Endometrium (tissue), 2 donors: ENCODE results near the gene SEMA4D.

Source experiments
- FAIRE-seq: peaks from 2 replicates; lab custom pipeline; 2012; peaks lifted over from hg19 to GRCh38; lab: Jason Lieb, UNC
- donor health status: control.
- donor health status: control.

The SEMA4D gene

DNA sequence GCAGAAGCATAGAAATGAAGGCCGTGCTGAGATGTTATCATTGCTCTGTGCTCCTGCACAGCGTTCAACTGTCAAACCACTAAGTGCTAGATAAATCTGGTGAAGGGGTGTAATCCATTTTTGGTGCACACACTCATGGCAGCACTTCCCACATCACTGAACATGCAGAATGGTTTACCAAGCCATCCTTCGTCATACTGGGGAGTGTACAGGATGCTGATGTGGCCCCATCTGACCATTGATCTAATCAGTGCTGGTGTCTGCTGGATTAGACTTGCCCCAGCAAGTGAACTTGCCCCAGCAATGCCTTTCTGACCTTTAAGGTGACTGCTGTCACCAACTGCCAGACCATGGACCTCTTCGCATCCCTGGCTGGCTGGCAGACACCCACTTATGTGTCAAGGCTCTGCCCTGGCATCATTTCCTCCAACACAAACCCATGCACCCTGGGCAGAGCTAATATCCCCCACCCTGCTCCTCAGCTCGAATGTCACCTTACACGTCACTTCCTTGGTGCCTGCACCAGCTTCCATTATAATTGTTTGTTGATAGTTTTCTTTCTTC, 4.2 kb upstream of the SEMA4D start:
- FAIRE-seq: no peak

DNA sequence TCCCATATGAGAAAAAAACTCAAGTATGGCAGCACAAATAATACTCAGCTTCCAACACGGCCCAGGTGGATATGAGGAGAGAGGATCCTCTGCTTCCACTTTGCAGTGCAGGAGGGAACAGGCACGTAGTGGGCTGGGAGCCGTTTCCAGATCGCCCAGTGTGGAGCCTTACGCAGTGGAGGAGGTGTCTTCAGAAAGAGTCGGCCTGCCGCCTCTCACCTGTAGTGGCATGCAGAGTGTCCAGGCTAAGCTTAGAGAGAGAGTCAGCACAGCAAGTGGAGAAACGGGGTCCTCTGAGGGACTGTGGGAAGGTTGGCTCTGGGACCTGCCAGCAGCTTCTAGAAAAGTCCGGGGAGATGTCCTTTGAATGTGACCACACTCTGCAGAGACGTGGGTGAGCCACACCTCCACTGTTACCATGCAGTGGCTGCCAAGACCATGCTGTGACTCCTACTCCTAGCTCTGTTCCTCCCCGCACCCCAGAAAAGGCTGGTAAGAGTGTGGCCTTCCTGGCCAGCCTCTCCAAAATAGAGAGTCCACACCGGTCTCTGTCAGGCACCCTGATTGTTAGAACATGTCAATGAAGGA, 3.5 kb upstream of the SEMA4D start:
- no peak for FAIRE-seq

DNA sequence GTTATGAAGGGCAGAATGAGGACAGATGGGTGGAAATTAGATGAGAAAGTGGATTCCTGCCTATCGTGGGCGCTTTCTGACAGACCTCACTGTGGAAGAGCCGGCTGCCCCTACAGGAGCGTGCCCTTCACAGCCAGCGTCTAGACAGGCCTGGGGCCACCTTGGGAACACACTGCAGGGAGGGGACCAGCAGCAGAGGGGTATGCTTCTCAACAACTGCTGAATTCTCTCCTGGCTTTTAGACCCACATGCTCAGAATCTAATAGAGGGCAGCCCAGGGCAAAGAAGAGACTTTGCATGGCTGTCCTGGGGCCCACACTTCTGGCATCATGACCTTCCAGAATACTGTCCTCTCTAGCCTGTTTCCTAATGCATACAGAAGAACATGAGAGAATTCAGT, 2.1 kb upstream of the SEMA4D start:
- no peak for FAIRE-seq

DNA sequence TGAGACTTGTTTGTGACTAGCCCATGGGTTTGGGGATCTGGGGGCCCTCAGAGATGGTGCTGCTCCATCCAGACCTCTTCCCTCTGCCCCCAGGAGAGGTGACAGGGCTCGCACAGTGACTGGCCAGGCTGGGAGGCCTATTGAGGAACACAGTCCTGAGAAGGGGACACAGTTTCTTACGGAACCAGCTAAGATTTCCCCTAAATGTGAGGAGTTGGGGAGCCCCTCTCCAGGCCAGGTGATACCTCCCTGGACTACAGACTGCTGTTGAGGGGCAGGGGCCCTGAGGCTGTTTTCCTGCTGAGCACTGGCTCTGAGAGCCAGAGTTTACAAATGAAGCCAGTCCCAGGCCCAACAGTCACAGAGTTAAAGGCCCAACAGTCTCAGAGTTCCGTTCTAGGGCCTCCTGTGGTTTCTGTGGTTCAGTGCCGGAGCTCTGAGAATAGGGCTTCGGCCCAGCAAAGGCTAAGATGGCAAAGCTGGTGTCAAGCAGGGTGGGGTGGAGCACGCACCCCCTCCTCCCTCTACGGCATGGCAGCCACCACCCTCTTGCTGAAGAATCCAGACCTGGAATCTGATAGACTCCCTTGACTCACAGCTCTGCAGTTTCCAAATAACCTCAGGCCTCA, 1.1 kb upstream of the SEMA4D start:
- FAIRE-seq: no peak

DNA sequence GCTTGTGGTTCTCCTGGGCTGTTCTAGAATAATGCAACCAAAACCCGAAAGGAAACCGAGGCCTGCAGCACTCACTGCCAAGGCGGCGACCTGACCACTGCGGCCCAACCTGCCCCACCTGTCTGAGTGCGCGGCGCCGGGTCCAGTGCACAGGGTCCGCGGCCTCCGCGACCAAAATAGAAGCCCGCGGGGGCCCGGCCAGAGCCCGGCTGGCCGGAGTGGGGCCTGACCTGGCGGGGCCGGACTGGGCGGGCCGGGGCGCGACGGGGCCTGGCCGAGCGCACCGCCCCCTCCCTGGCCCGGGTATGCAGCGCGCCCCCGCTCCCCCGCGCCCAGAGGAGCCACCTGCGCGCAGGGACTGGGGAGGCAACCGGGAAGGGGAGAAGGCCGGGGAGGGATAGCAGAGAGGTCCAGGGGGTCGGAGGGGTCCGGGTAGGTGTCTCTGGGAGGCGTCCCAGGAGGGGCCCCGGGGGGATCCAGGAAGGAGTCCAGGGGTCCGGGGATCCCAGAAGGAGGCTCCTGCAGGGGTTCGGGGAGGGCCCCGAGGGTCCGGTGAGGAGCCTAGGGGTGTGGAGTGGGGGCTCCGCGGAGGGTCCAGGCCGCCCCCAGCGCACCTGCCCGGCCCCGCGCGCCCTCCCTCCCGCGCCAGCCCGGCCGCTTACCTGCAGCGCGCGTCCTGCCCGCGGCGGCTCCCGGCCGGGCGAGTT, 503 bp downstream of the SEMA4D start:
- no peak for FAIRE-seq

DNA sequence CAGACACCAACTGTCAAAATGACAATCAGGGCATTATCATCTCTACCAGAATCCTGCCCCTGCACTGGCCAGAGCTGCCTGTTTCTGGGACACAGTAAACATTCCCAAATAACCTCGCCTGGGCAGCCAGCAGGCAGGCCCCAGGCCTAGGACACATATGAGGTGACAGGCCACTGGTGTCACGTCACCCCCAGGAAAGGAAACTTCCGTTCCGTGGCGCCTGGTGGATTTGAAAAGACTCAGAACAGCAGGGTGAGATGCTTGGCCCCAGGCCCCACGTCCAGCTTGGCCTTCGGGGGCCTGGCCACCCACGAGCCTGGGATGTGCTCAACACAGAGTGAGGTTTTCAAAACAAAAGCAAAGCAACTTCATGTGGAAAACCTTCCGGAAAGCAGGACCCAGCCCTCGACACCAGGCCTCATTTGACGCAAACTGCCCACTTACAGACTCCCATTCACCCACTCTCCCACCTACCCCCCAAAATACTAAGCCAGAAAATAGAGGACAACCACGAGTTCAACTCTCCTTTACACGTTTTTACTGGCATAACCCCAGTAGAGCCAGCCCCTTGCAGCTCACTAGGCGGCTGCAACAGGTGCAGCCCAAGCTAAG, 1.2 kb downstream of the SEMA4D start:
- FAIRE-seq: no peak

DNA sequence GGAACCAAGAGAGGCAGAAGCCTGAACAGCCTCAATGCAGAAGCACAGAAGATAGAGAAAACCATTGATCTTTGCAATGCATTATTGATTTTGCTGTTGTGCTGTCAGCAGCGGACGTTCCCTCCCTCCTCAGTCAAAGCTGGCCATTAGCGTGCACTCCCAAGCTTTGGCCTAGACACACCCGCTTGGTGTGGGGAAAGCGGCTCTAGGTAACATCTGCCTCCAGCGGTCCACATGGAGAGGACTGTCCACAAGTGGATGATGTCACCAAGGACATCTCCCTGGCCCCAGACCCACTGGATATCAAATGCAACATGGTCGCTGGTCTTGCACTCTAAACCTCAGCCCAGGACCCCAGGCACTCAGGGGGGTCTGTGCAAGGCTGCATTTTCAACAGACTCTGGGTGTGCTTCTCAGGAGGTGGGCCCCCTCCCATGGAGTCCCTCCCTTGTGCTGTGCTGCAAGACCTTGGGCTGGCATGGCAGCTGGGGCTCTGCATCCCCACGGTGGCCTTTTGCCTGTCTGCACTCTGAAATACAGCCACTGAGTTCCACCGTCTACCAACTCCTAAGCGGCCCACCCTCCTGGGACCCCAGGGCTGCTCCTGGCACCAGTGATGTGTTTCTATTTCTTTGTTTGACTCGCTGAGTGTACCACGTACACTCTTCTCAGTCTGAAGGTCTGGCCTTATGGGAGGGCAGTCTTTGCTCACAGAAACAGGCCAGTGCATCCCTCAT, 1.9 kb downstream of the SEMA4D start:
- no peak for FAIRE-seq

DNA sequence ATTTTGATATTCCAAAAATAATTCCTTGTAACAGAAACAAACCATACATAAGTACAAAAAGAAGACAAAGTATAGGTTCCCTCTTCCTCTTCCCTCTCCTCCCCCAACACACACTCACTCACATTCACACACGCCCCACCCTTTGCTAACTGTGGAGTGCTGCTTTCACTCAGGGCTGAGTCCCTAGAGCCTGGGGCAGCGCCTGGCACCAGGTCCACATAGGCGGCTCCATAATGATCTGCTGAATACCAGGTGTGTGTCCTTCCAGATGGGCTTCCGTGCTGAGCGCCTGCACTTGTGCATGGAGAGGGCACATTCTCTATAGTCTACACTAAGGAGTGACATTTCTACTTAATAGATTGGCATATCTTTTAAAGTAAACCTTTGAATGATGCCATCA, 3.7 kb downstream of the SEMA4D start:
- no peak for FAIRE-seq

DNA sequence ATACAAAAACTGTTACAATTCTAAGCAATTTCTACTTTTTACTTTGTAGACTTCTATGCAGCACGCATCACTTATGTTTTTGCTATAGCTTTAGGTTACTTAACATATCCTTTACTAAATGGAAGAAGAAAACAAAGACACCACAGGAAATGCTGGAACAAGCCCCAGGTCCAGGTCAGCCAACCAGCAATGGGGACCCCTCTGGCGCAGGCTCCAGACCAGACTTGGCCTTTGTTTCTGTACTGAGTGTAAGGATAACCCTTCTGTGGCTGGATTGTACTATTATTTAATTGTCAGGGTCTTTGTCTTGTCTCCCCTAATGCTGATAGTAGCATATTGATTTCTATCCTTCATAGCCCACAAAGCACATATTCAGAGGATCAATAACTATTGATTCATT, 4.2 kb downstream of the SEMA4D start:
- no peak for FAIRE-seq

DNA sequence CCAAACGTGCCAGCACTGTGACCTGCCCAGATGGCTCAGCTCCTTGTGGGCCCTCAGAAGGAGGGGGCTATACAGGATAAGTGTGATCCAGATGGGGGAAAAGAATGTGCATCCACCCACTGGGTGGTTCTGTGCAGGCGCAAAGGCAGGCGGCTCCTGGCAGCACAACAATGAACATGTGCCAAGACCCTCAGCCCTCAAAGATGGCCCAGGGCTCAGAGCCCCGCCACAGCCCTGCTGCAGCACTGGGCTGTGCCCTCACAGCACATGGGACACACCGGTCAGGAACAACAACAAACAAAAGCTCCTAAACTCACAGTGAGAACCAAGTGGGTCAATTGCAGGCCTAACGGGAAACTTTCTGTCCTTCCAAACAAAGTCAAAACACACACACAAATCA, 4.7 kb downstream of the SEMA4D start:
- FAIRE-seq: no peak

DNA sequence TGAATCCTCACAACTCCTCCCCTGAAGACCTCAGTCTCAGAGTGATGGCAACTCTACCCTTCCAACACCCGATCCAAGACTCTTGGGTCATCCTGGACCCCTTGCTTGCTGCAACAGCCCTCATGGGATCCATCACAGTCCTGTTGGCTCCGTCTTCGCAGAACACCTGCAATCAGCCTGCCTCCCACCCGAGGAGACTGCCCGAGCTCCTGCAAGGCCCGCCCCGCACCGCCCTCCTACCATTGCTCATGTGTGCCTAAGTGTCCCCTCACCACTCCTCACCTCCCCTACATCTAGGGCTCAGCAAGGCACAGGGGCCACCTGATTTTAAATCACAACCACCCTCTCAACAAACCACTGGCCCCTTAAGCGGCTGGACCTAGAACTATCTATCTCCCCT, 5.3 kb downstream of the SEMA4D start:
- FAIRE-seq: no peak

DNA sequence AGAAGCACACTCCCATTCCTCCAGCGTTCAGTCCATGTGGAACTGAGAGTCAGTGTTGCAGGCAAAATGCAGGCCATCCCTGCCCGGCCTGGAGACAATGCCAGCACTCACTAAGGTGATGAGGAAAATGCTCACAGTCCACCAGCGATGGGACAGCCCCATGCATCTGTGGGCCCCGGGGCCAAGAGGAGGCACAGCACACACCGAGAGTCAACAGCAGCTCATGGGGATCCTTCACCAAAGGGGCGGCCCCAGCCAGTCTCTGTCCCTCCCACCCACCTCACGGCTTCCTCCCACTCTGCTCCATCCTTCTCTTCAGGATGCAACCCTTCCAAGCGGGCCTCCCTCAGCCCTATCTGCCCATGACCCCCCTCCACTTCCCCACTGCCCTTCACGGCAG, 6.2 kb downstream of the SEMA4D start:
- no peak for FAIRE-seq

DNA sequence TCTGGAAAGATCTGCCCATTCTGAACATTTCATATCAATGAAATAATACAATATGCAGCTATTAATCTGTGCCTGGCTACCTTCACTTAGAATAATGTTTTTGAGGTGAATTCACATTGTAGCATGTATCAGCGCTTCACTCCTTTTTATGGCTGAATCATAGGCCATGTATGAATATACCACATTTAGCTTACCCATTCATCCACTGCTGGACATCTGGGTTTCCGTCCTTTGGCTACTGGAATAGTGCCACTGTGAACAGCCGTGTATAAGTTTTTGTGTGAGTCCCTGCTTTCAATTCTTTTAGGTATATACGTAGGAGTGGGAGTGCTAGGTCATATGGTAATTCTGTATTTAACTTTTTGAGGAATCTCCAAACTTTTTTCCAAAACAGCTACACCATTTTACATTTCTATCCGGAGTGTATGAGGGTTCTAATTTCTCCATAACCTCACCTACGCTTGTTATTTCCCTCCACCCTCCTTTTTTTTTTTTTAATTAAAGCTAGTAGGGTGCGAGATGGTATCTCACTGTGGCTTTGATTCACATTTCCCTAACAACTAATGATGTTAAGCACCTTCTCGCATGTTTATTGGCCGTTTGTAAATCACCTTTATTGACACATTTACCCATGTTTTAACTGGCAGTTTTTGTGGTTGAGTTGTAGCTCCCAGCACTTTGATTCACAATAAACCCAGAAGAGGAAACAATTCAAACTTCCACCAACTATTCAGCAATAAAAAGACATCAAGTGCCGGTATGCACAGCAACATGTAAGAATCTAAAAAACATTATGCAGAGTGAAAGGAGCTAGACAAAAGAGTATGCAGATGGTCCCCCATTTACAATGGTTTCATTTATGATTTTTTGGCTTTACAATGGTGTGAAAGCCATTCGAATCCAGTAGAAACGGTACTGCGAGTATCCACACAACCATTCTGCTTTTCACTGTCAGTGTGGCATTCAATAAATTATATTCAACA, 8.1 kb downstream of the SEMA4D start:
- FAIRE-seq: no peak

DNA sequence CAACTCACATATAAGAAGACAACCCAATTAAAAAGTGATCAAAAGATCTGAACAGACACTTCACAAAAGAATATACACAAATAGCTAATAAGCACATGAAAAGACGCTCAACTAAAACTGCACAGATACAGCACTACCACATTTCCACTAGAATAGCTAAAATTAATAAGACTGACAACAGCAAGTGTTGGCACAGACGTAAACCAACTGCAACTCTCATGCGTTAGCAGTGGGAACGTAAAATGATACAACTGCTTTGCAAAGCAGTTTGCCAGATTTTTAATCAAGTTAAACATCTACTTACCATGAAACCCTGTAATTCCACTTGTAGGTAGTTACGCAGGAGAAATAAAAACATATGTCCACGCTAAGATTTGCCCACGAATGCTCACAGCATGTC, 9.0 kb downstream of the SEMA4D start:
- FAIRE-seq: no peak

DNA sequence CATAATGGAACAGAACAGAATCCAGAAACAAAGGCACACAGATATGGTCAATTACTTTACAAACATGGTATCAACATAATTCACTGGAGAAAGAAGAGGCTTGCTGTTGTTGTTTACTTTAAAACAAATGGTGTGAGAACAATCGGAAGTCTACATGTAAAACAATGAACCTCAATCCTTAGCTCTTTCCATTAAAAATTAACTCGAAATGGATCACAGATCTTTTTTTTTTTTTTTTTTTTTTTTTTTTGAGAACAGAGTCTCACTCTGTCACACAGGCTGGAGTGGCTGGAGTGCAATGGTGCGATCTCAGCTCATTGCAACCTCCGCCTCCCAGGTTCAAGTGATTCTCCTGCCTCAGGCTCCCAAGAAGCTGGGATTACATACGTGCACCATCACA, 9.8 kb downstream of the SEMA4D start:
- FAIRE-seq: no peak

DNA sequence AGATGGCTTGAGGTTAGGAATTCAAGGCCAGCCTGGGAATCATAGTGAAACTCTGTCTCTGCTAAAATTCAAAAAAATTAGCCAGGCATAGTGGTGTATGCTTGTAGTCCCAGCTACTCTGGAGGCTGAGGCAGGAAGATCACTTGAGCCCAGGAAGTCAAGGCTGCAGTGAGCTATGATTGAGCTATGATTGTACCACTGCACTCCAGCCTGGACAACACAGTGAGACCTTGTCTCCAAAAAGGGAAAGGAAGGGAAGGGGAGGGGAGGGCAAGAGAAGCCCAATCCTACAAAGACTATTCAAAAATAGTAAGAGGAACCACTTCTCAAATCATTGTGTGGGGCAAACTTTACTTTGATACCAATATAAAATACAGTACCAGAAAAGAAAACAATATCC, 11.2 kb downstream of the SEMA4D start:
- no peak for FAIRE-seq

DNA sequence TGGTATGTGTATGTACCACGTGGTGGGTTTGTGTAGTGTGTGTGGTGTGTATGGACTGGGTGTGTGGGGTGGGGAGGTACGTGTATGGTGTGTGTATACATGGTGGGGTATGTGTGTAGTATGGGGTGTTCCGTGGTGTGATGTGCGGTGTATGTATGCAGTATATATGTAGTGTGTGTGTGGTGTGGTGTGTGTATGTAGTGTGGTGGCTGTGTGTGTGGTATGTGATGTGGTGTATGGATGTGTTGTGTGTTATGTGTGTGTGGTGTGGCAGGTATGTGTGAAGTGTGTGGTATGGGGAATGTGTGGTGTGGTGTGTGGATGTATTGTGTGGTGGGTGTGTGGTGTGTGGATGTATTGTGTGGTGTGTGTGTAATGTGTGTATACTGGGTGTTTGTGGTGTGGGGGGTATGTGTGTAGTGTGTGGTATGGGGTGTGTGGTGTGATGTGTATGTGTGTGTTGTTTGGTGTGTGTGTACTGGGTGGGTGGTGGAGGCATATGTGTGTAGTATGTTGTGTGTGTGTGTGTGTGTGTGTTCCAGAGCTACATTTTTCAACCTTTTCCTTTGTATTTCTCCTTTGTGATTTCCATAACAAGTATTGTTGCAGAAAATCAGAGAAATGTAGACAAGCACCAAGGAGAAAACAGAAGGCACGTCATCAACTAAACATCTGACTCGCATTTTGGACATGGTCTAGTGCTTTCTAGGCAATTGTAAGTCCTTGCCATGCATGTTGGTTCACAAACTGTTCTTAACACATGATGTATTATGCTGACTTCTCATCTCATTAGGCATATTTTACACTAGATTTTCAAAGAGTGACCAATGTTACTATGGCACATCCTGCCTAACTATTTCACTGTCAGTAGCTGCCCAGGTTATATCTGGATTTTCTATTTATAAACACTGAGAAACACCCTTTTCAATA, 13.2 kb downstream of the SEMA4D start:
- FAIRE-seq: no peak

DNA sequence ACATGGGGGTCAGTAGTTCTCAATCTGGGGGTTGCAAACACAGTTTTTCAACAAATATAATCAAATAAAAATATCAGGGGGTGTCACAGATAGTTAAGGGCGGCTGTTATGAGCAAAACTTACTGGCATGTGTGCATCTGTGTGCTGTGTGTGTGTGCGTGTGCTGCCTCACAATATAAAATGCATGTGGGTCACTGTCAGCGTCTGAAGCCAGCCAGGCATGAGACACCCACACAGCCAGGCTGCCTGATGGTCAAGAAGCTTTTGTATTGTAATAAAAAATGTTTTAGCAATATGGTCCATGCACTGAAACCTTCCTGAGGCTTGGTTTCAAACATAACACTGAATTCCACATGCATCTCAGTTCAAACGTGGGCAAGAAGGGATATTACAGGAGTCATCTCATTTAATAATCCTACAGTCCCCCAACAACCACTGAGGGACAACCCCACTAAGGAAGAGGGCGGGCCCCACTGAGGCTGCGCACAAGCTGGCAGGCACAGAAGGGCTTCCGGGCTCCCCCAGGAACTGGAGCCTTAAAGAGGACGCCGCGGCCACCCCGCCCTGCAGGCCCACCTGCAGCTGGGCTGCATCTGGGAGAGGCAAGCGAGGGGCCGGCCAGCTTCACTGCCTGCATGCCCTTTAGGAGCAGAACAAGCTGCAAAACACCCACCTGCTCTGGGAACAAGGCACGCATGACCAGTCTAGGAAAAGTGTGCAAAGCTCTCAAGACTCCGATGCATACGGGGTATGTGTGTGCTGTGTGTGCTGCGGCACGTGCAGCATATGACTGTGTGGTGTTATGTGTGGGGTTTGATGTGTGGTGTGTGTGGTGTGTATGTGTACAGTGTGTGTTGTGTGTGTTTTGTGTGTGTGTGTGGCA, 14.1 kb downstream of the SEMA4D start:
- no peak for FAIRE-seq

DNA sequence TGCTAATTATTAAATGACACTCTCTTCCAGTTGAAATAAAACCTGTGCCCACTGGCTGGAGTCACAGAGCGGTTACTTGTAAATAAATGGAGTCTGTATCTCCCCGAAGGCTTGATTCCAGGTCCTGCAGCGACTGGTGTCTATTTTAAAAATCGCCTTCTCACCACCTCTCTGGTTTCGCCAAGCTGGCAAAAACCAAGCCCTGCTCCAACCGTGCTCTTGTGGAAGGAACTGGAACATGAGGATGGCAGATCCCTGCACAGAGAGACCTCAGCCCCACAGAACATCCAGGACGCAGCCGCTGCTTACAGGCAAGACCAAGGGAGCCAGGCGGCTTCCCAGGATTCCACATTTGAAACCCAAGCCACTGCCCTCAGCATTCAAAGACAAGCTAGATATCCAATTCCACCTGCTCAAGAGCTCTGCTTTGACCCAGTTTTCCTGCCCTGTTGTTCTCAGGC, 15.0 kb downstream of the SEMA4D start:
- FAIRE-seq: no peak
